ENCODE measurements around the gene PIPOX. TPM values are rescaled to one million over a fixed set of nuclear protein-coding genes. Genes with fewer than 3 reads are reported as not detected.

Gene PIPOX
- total and polyA plus RNA-seq, 2 of the 8 experiments (the other 6 are each of a cell fraction or from before 2014, with no cell fraction given) = 57.2 to 99.6 TPM

DNA sequence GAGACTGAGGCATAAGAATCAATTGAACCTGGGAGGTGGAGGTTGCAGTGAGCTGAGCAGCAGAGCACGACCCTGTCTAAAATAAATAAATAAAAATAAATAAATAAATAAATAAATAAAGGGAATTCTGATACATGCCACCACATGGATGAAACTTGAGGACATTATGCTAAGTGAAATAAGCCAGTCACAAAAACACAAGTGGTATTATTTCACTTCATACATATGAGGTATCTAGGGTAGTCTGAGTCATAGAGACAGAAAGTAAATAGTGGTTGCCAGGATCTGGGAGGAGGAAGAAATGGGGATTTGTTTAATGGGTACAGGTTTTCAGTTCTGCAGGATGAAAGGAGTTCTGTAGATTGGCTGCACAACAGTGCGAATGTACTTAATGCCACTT lies 16.3 kb downstream of the PIPOX start:
- 91% methylated on average over 2 of the region's 2 CpGs; no CpG with 5 or more reads in 1 of the 2 experiments for WGBS, 2 experiments (ENCODE audit: extremely low coverage in 1 of 2, insufficient coverage in 1 of 2, insufficient read length in 1 of 2, insufficient replicate concordance in 2 of 2, low coverage in 1 of 2, low lambda C conversion rate in 2 of 2, missing lambda C conversion rate in 1 of 2)
- POLR2A ChIA-PET (ENCODE audit: partially characterized antibody) = interaction anchor here (0.6 to 1.8 kb wide), 3 partner anchors 8 to 91 kb away, joined by 4 to 8 read pairs (median 4); no protein-coding TSS in a partner anchor
- Histone ChIP-seq H3K79me2 (ENCODE audit: control insufficient read depth in 1 of 2, insufficient read depth in 2 of 2, low read length in 2 of 2) (no peaks in the 10 kb centered on the region), H3K9ac (replicated peaks in 1 of 4; ENCODE audit: extremely low read depth in 1 of 4, low read depth in 3 of 4, low read length in 3 of 4) (no peak overlapping the region), H2BK12ac (ENCODE audit: low read depth, low read length) (no peak overlapping the region), H2BK5ac (ENCODE audit: low read depth, low read length) (no peak overlapping the region), H3K14ac (ENCODE audit: insufficient read length) (no peak overlapping the region), H3K4ac (replicated peaks; ENCODE audit: insufficient read length, low read depth, low read length) (no peak overlapping the region), H3K9me3 (ENCODE audit: insufficient read depth in 2 of 2, low read depth in 1 of 2, low read length in 1 of 2) (no peaks in the 10 kb centered on the region), H3K4me2 (ENCODE audit: insufficient read depth in 1 of 2, low read depth in 2 of 2, low read length in 2 of 2) (no peak overlapping the region), H3K27me3 (replicated peaks in 1 of 4; ENCODE audit: control insufficient read depth in 3 of 4, extremely low read depth in 1 of 4, insufficient read depth in 3 of 4, low read length in 3 of 4) (no peaks in the 10 kb centered on the region), H3K23me2 (ENCODE audit: low read depth, low read length) (no peaks in the 10 kb centered on the region), H2AK5ac (ENCODE audit: low read depth, low read length) (no peak overlapping the region), H4K8ac (ENCODE audit: extremely low read depth, insufficient read depth, low read length) (no peak overlapping the region), H3K79me1 (ENCODE audit: low read depth, low read length) (no peaks in the 10 kb centered on the region), H3K4me3 (ENCODE audit: extremely low read depth in 1 of 4, insufficient read depth in 2 of 4, low read depth in 3 of 4, low read length in 4 of 4) (no peak overlapping the region), H3K23ac (ENCODE audit: insufficient read length) (no peak overlapping the region), H2BK15ac (ENCODE audit: low read length) (no peak overlapping the region), H3K56ac (replicated peaks; ENCODE audit: insufficient read length, low read depth, low read length) (no peak overlapping the region), H4K20me1 (replicated peaks in 1 of 2; ENCODE audit: control insufficient read depth in 1 of 2, insufficient read depth in 2 of 2, low read length in 2 of 2) (no peaks in the 10 kb centered on the region), H3K4me1 (replicated peaks in 1 of 4; ENCODE audit: control insufficient read depth in 3 of 4, insufficient read depth in 4 of 4, low read length in 3 of 4) (peaks cover 9 to 23% (median 17%) of the 10 kb centered on the region in 4 experiments), H4K5ac (ENCODE audit: insufficient read length, low read depth, low read length) (no peak overlapping the region), H3K18ac (ENCODE audit: extremely low read depth, low read length) (no peak overlapping the region), H4K91ac (replicated peaks; ENCODE audit: insufficient read length, low read length) (no peak overlapping the region), H3K27ac (ENCODE audit: low read depth, low read length) (no peak overlapping the region), H3K36me3 (ENCODE audit: control insufficient read depth in 2 of 4, insufficient read depth in 4 of 4, low read length in 3 of 4) (peaks cover 0 to 7% (median 1%) of the 10 kb centered on the region in 4 experiments; a peak in 3 of 8 replicates), H2BK20ac (ENCODE audit: low read length) (no peak overlapping the region), H2BK120ac (replicated peaks; ENCODE audit: low read depth, low read length) (no peak overlapping the region), H2AFZ (ENCODE audit: low read length) (no peak overlapping the region)
- FAIRE-seq (no peak), DNase-seq (ENCODE audit: low read depth in 1 of 2, low spot score in 2 of 2) (no peak)
- CTCF ChIA-PET (ENCODE audit: partially characterized antibody) = interaction anchor here (0.8 to 1.5 kb wide), 3 partner anchors 18 to 106 kb away, joined by 3 to 5 read pairs (median 5); no protein-coding TSS in a partner anchor
- TF ChIP-seq FOSL1 (IDR thresholded peaks at IDR 0.05; ENCODE audit: insufficient read depth, low read depth, low read length) (no peak), CBX5 (IDR thresholded peaks at IDR 0.05; ENCODE audit: low read depth, low read length) (no peak), RNF2 (IDR thresholded peaks at IDR 0.05; ENCODE audit: borderline replicate concordance, low read depth, low read length, missing control alignments, poor library complexity, severe bottlenecking) (no peak)
